GM18909 (cell line): ENCODE data around the gene LAMA2.
"Not testable (repeated sequence)": the region's sequence is repeated elsewhere in the genome, so short reads cannot be mapped to it uniquely, and the experiment has no call there.

Source experiments
- ATAC-seq: cut with Tn5 transposase; IDR thresholded peaks from one replicate; pipeline ENCODE4 v1.9.1; 2021; ENCODE audit warnings: mild to moderate bottlenecking; ENCODE audit not compliant: unreplicated experiment, poor library complexity

LAMA2 gene

GRCh38 chr6:129059650-129060049 is 176.7 kb downstream of the LAMA2 start:
- ATAC-seq, result no peak

- no peak for ATAC-seq
Observed at GRCh38 chr6:129069006-129069405, 186.1 kb downstream of the LAMA2 start.

- ATAC-seq, result no peak
Observed at GRCh38 chr6:129073051-129073450, 190.1 kb downstream of the LAMA2 start.

GRCh38 chr6:129073691-129074395 is 190.9 kb downstream of the LAMA2 start:
- ATAC-seq, result no peak

- ATAC-seq, result no peak
Observed at GRCh38 chr6:129084406-129084805, 201.5 kb downstream of the LAMA2 start.

- ATAC-seq, result not testable (repeated sequence)
Observed at GRCh38 chr6:129088481-129088880, 205.5 kb downstream of the LAMA2 start.

- no peak for ATAC-seq
Observed at GRCh38 chr6:129089357-129089756, 206.4 kb downstream of the LAMA2 start.

GRCh38 chr6:129094147-129094546 is 211.2 kb downstream of the LAMA2 start:
- no peak for ATAC-seq

- no peak for ATAC-seq
Observed at GRCh38 chr6:129096651-129097290, 213.8 kb downstream of the LAMA2 start.

GRCh38 chr6:129098061-129098553 is 215.2 kb downstream of the LAMA2 start:
- no peak for ATAC-seq

- no peak for ATAC-seq
Observed at GRCh38 chr6:129099696-129100095, 216.8 kb downstream of the LAMA2 start.

- ATAC-seq, result no peak
Observed at GRCh38 chr6:129100164-129100563, 217.2 kb downstream of the LAMA2 start.

GRCh38 chr6:129102741-129103140 is 219.8 kb downstream of the LAMA2 start:
- ATAC-seq, result no peak

GRCh38 chr6:129104131-129104530 is 221.2 kb downstream of the LAMA2 start:
- ATAC-seq, result no peak

- no peak for ATAC-seq
Observed at GRCh38 chr6:129104560-129104959, 221.6 kb downstream of the LAMA2 start.

- ATAC-seq, result no peak
Observed at GRCh38 chr6:129105035-129105434, 222.1 kb downstream of the LAMA2 start.

- no peak for ATAC-seq
Observed at GRCh38 chr6:129105793-129106192, 222.9 kb downstream of the LAMA2 start.

- ATAC-seq, result no peak
Observed at GRCh38 chr6:129108337-129108736, 225.4 kb downstream of the LAMA2 start.

- ATAC-seq, result no peak
Observed at GRCh38 chr6:129110690-129111343, 227.9 kb downstream of the LAMA2 start.

- no peak for ATAC-seq
Observed at GRCh38 chr6:129111346-129111745, 228.4 kb downstream of the LAMA2 start.

- no peak for ATAC-seq
Observed at GRCh38 chr6:129111853-129112252, 228.9 kb downstream of the LAMA2 start.
